NB4 (cell line): ENCODE results near the gene RCOR2.

Experiments
- POLR2A ChIP-seq: IDR thresholded peaks from 2 replicates; pipeline ENCODE4 v1.6.1; 2011; ENCODE audit warnings: mild to moderate bottlenecking; ENCODE audit not compliant: insufficient read length; ENCODE audit errors: extremely low read depth
- TF ChIP-seq, protein P1 (sequence below): IDR thresholded peaks from one replicate; pipeline ENCODE4 v1.5.1; 2012; ENCODE audit warnings: low read depth, low read length

DNA sequence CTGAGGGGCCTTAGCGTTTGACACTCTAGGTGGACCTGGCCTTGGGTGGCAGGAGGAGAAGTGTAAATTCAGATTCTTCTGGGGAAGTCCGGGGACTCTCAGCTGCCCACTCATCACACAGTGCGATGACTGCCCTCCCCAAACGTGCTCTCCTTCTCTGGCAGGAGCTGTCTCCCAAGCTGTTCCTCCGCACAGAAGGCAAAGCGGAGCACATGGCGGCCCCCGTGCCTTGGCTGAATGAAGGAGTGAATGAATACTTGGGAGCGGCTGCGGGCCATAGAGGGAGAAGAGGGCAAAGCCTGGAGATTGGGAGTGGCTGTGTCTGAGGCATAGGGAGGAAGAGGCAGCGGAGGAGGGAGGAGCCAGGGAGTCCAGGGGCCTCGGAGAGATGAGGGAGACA lies 14.9 kb upstream of the RCOR2 start:
- TF ChIP-seq, protein P1, sequence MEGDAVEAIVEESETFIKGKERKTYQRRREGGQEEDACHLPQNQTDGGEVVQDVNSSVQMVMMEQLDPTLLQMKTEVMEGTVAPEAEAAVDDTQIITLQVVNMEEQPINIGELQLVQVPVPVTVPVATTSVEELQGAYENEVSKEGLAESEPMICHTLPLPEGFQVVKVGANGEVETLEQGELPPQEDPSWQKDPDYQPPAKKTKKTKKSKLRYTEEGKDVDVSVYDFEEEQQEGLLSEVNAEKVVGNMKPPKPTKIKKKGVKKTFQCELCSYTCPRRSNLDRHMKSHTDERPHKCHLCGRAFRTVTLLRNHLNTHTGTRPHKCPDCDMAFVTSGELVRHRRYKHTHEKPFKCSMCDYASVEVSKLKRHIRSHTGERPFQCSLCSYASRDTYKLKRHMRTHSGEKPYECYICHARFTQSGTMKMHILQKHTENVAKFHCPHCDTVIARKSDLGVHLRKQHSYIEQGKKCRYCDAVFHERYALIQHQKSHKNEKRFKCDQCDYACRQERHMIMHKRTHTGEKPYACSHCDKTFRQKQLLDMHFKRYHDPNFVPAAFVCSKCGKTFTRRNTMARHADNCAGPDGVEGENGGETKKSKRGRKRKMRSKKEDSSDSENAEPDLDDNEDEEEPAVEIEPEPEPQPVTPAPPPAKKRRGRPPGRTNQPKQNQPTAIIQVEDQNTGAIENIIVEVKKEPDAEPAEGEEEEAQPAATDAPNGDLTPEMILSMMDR: no peak
- TF ChIP-seq POLR2A: no peak
